22Rv1 (cell line): ENCODE data around the gene MMP28.

Experiments used
- CTCF ChIP-seq: fragments of 450-650 bp; IDR thresholded peaks from 2 replicates; pipeline ENCODE4 v1.5.1; 2017; ENCODE audit warnings: mild to moderate bottlenecking
- ZFX ChIP-seq: fragments of 450-650 bp; IDR thresholded peaks from 2 replicates; pipeline ENCODE4 v1.6.1; 2017; ENCODE audit warnings: antibody characterized with exemption, borderline replicate concordance

GRCh38 chr17:35807371-35808144, 12.1 kb upstream of the MMP28 start:
- no peak for TF ChIP-seq CTCF
- TF ChIP-seq ZFX = no peak
